HepG2 (cell line): ENCODE data around the gene SMIM14. TPM values are rescaled to one million over a fixed set of nuclear protein-coding genes. Genes with fewer than 3 reads are reported as not detected.

Source experiments
- ATRX ChIP-seq: sonication (generic); formaldehyde crosslinking; IDR thresholded peaks from 2 replicates; pipeline ENCODE4 v1.4.0; 2020; ENCODE audit warnings: missing genetic modification reagents, borderline replicate concordance
- CBX5 ChIP-seq: sonication (generic); formaldehyde crosslinking; IDR thresholded peaks from 2 replicates; pipeline ENCODE4 v1.4.0; 2020; ENCODE audit warnings: missing genetic modification reagents, borderline replicate concordance
- CREBL2 ChIP-seq: sonication (generic); formaldehyde crosslinking; IDR thresholded peaks from 2 replicates; pipeline ENCODE4 v1.8.1; 2023; ENCODE audit warnings: missing genetic modification reagents, mild to moderate bottlenecking, borderline replicate concordance
- FOSL1 ChIP-seq: sonication (generic); formaldehyde crosslinking; IDR thresholded peaks from 2 replicates; pipeline ENCODE4 v1.9.0; 2021; ENCODE audit warnings: missing genetic modification reagents, borderline replicate concordance
- IRF1 ChIP-seq: sonication (generic); formaldehyde crosslinking; IDR thresholded peaks from 2 replicates; pipeline ENCODE4 v1.4.0; 2020; ENCODE audit warnings: low read depth, mild to moderate bottlenecking, missing genetic modification reagents
- KLF11 ChIP-seq: IDR thresholded peaks from 2 replicates; pipeline ENCODE4 v1.6.1; 2016; ENCODE audit warnings: missing compliant biosample characterization
- PHF20 ChIP-seq: sonication (generic); formaldehyde crosslinking; IDR thresholded peaks from 2 replicates; pipeline ENCODE4 v1.5.0; 2020; ENCODE audit warnings: mild to moderate bottlenecking, missing genetic modification reagents
- SALL2 ChIP-seq: sonication (generic); formaldehyde crosslinking; IDR thresholded peaks from 2 replicates; pipeline ENCODE4 v1.8.1; 2023; ENCODE audit warnings: mild to moderate bottlenecking, missing genetic modification reagents, inconsistent platforms
- TFE3 ChIP-seq: IDR thresholded peaks from 2 replicates; pipeline ENCODE4 v1.6.1; 2016
- ZNF230 ChIP-seq: sonication (generic); formaldehyde crosslinking; IDR thresholded peaks from 2 replicates; pipeline ENCODE4 v1.4.0; 2020; ENCODE audit warnings: mild to moderate bottlenecking, missing genetic modification reagents
- ZNF577 ChIP-seq: sonication (generic); formaldehyde crosslinking; IDR thresholded peaks from 2 replicates; pipeline ENCODE4 v1.4.0; 2020; ENCODE audit warnings: mild to moderate bottlenecking, low read depth, missing genetic modification reagents, borderline replicate concordance
- ZNF616 ChIP-seq: sonication (generic); formaldehyde crosslinking; IDR thresholded peaks from 2 replicates; pipeline ENCODE4 v1.5.0; 2020; ENCODE audit warnings: low read depth, mild to moderate bottlenecking, missing genetic modification reagents
- ZSCAN21 ChIP-seq: sonication (generic); formaldehyde crosslinking; IDR thresholded peaks from 2 replicates; pipeline ENCODE4 v1.8.0; 2022; ENCODE audit warnings: mild to moderate bottlenecking, missing genetic modification reagents, moderate library complexity, borderline replicate concordance
- polyA plus RNA-seq, 8 experiments: library from polyadenylated mRNA; depleted of rRNA in 3 of 8; stranded (reverse) in 7 of 8; unstranded in 1 of 8; fragments of >200 nt; fragmentation: Illumina TruSeq in 4 of 8; extraction: Trizol in 4 of 8; gene quantifications; 2 replicates each; pipeline versions ENCODE4 v1.2.1 to v1.2.3, GENCODE V29; 2011 to 2016; ENCODE audit warnings: low read depth in 4 of 8, missing spikeins in 1 of 8, mixed read lengths in 1 of 8; ENCODE audit not compliant: insufficient read depth in 1 of 8
- total RNA-seq, 5 experiments: library from RNA; depleted of rRNA; stranded (reverse); fragments of >200 nt; fragmentation: Illumina TruSeq; extraction: Trizol; gene quantifications; 2 replicates each; pipeline ENCODE4 v1.2.3, GENCODE V29; 2016; ENCODE audit warnings: low read depth in 1 of 5

Gene SMIM14
- total and polyA plus RNA-seq, 2 of the 13 experiments (the other 11 are each of a cell fraction or from before 2014, with no cell fraction given) = 16.3 to 28.1 TPM

GRCh38 chr4:39527296-39528060 lies 111.2 kb downstream of the SMIM14 start, which contains the start of gene UGDH (continued):
- TF ChIP-seq ZNF616 (CRISPR knock-in tag) (peak; percentile 55; the same call in 1 of the 2 replicates), KLF11 (CRISPR knock-in tag) (peak; percentile 79; the same call in 1 of the 2 replicates), ZNF577 (no peak), ZNF230 (peak; percentile 52; the same call in 1 of the 2 replicates), CREBL2 (CRISPR knock-in tag) (peak; percentile 80; the same call in 1 of the 2 replicates), IRF1 (CRISPR knock-in tag) (no peak), PHF20 (CRISPR knock-in tag) (peak; percentile 67; the same call in 1 of the 2 replicates), ATRX (CRISPR knock-in tag) (no peak), ZSCAN21 (CRISPR knock-in tag) (peak; percentile 90), SALL2 (peak; percentile 88; the same call in 1 of the 2 replicates), TFE3 (CRISPR knock-in tag) (peak; percentile 68), FOSL1 (peak; percentile 43; the same call in 1 of the 2 replicates), CBX5 (CRISPR knock-in tag) (peak; percentile 22; the same call in 1 of the 2 replicates)
